HTR-8/SVneo (cell line): Measurements from ENCODE around the gene TMEM106B.
"Not testable (repeated sequence)": the region's sequence is repeated elsewhere in the genome, so short reads cannot be mapped to it uniquely, and the experiment has no call there.

ENCODE experiments used
- DNase-seq: peaks from one replicate; pipeline ENCODE4 v3.0.0; 2011; ENCODE audit warnings: low spot score, mixed read lengths; ENCODE audit not compliant: insufficient read length
- FAIRE-seq: peaks from 2 replicates; lab custom pipeline; 2011; peaks lifted over from hg19 to GRCh38; lab: Jason Lieb, UNC

Gene TMEM106B

GRCh38 chr7:12211054-12211710, at the start of gene TMEM106B:
TMEM106B (plus strand) TSS chr7:12211294; CDS start chr7:12214811, 3,517 bp downstream.
- peak; percentile 51 for FAIRE-seq

GRCh38 chr7:12162415-12163113, 48.5 kb upstream of the TMEM106B start:
- DNase-seq = peak; percentile 39

More at GRCh38 chr7:12211054-12211710, at the start of gene TMEM106B:
- DNase-seq = peak; percentile 95

GRCh38 chr7:12168065-12168464, 43.0 kb upstream of the TMEM106B start:
- not testable (repeated sequence) for FAIRE-seq

More at GRCh38 chr7:12162415-12163113, 48.5 kb upstream of the TMEM106B start:
- no peak for FAIRE-seq

GRCh38 chr7:12169981-12170820, 40.9 kb upstream of the TMEM106B start:
- not testable (repeated sequence) for DNase-seq, FAIRE-seq

More at GRCh38 chr7:12168065-12168464, 43.0 kb upstream of the TMEM106B start:
- DNase-seq = not testable (repeated sequence)

- no peak for FAIRE-seq
- DNase-seq = no peak
Measured at GRCh38 chr7:12173671-12174070, 37.4 kb upstream of the TMEM106B start.

GRCh38 chr7:12174931-12175330, 36.2 kb upstream of the TMEM106B start:
- FAIRE-seq = no peak
- DNase-seq = no peak

- no peak for DNase-seq
- no peak for FAIRE-seq
Measured at GRCh38 chr7:12178317-12178716, 32.8 kb upstream of the TMEM106B start.

GRCh38 chr7:12194426-12194825, 16.7 kb upstream of the TMEM106B start:
- no peak for DNase-seq
- no peak for FAIRE-seq

GRCh38 chr7:12196386-12196785, 14.7 kb upstream of the TMEM106B start:
- FAIRE-seq (no peak), DNase-seq (no peak)

- FAIRE-seq = no peak
- DNase-seq = no peak
Measured at GRCh38 chr7:12199363-12199762, 11.7 kb upstream of the TMEM106B start.

GRCh38 chr7:12207046-12207445, 4.0 kb upstream of the TMEM106B start:
- no peak for DNase-seq
- FAIRE-seq = no peak

GRCh38 chr7:12209221-12209620, 1.9 kb upstream of the TMEM106B start:
- FAIRE-seq (no peak), DNase-seq (no peak)

GRCh38 chr7:12210179-12211053, 678 bp upstream of the TMEM106B start:
- FAIRE-seq (peak; percentile 4), DNase-seq (peak; percentile 11)

GRCh38 chr7:12211711-12212485, 804 bp downstream of the TMEM106B start:
- FAIRE-seq (no peak), DNase-seq (no peak)

- no peak for FAIRE-seq
Measured at GRCh38 chr7:12217311-12217710, 6.2 kb downstream of the TMEM106B start.

GRCh38 chr7:12220389-12221046, 9.4 kb downstream of the TMEM106B start:
- no peak for DNase-seq

More at GRCh38 chr7:12217311-12217710, 6.2 kb downstream of the TMEM106B start:
- no peak for DNase-seq

GRCh38 chr7:12221414-12221813, 10.3 kb downstream of the TMEM106B start:
- DNase-seq = no peak
- no peak for FAIRE-seq

More at GRCh38 chr7:12220389-12221046, 9.4 kb downstream of the TMEM106B start:
- no peak for FAIRE-seq

- FAIRE-seq = no peak
- DNase-seq = no peak
Measured at GRCh38 chr7:12222889-12223579, 11.9 kb downstream of the TMEM106B start.
